Astrocyte (in vitro differentiated cells and primary cell): ENCODE results near the gene RNASEL.

Experiments used
- CTCF ChIP-seq: IDR thresholded peaks from 2 replicates; pipeline ENCODE4 v1.5.1; 2011; ENCODE audit warnings: low read depth, mild to moderate bottlenecking, inconsistent platforms, low read length, moderate library complexity; ENCODE audit not compliant: insufficient read depth
- EZH2 ChIP-seq: IDR thresholded peaks from 2 replicates; pipeline ENCODE4 v1.6.1; 2012; ENCODE audit warnings: mild to moderate bottlenecking, low read length, inconsistent platforms; ENCODE audit not compliant: insufficient read depth

GRCh38 chr1:182627622-182628021 is 38.6 kb upstream of the RNASEL start:
- TF ChIP-seq CTCF: no peak
- no peak for TF ChIP-seq EZH2
